GM13977 (cell line): Measurements from ENCODE around the gene CAVIN1.
"Not testable (repeated sequence)": the region's sequence is repeated elsewhere in the genome, so short reads cannot be mapped to it uniquely, and the experiment has no call there.

Experiments used
- DNase-seq: peaks from one replicate; pipeline ENCODE4 v3.0.0; 2012; ENCODE audit warnings: low spot score
- in situ Hi-C: fragments of 300-500 bp; cut with MboI; formaldehyde crosslinking; loops from one replicate; pipeline ENCODE4 v1.12.0; 2022; ENCODE audit warnings: low sequenced_read_pairs, low pct_unique_long_range_greater_than_20kb, mixed read lengths, inconsistent platforms; ENCODE audit not compliant: unreplicated experiment
- TF ChIP-seq, protein P1 (sequence below): IDR thresholded peaks from 2 replicates; pipeline ENCODE4 v1.5.1; 2012; ENCODE audit warnings: mild to moderate bottlenecking, control low read depth; ENCODE audit not compliant: insufficient read depth; ENCODE audit errors: extremely low read depth, missing control alignments

Gene CAVIN1

DNA sequence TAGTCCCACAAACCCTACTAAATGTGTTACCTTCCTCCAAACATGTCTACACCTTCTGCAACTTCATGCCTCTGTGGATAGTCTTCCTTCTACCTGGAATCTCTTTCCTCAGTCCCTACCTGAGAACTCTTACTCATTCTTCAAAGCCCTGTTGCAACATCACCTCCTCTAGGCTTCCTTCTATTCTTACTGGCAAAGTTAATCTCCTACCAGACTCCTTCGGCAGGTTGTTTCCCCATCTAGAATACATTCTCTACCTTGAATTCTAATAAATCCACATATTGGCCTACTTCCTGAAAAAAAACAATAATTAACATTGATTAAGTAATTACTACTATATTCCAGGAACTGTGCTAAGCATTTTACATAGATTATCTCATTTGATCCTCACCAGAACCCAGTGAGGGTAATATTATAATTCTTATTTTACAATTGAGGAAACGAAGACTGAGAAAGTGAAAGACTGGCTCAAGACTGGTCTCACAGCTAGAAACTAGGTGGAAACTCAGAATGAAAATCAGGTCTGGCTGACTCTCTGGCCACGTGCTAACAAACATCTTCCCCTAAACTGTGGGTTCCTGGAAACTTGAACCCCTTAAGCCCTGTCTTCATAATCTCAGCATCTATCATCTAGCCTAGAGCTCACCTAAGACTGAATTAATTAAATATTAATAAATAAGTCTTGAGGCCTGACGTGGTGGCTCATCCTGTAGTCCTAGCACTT is 30.2 kb downstream of the CAVIN1 start:
- in situ Hi-C loops: no loop called here
- peak; percentile 67 for DNase-seq
- TF ChIP-seq, protein P1, sequence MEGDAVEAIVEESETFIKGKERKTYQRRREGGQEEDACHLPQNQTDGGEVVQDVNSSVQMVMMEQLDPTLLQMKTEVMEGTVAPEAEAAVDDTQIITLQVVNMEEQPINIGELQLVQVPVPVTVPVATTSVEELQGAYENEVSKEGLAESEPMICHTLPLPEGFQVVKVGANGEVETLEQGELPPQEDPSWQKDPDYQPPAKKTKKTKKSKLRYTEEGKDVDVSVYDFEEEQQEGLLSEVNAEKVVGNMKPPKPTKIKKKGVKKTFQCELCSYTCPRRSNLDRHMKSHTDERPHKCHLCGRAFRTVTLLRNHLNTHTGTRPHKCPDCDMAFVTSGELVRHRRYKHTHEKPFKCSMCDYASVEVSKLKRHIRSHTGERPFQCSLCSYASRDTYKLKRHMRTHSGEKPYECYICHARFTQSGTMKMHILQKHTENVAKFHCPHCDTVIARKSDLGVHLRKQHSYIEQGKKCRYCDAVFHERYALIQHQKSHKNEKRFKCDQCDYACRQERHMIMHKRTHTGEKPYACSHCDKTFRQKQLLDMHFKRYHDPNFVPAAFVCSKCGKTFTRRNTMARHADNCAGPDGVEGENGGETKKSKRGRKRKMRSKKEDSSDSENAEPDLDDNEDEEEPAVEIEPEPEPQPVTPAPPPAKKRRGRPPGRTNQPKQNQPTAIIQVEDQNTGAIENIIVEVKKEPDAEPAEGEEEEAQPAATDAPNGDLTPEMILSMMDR: no peak

DNA sequence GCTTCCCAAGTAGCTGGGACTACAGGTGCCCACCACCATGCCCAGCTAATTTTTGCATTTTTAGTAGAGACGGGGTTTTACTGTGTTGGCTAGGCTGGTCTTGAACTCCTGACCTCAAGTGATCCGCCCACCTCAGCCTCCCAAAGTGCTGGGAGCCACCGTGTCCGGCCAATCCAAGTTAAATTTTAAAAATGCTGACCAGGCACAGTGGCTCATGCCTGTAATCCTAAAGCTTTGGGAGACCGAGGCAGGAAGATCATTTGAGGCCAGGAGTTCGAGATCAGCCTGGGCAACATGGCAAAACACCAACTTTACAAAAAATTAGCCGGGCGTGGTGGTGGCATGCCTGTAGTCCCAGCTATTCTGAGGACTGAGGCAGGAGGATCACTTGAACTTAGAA is 31.6 kb downstream of the CAVIN1 start:
- in situ Hi-C loops, DNase-seq: not testable (repeated sequence)

DNA sequence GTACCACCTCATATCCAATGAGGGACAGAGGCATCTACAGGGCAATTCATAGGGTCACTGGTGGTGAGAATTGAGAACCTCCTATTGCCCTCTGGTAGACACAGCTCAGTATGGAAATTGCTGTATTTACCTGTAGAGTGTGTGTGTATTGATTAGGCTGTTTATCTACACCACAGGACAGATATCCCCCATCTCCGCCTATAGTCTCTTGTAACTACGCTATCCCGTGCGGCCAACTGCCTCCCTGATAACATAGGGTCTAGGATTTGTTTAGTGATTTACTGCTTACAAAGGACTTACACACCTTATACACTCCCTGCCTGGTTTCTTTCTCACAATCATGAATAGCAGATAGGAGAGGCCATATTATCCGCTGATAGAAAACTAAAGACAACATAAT is 33.2 kb downstream of the CAVIN1 start:
- TF ChIP-seq, protein P1: no peak
- in situ Hi-C loops: no loop called here
- DNase-seq: peak; percentile 4

DNA sequence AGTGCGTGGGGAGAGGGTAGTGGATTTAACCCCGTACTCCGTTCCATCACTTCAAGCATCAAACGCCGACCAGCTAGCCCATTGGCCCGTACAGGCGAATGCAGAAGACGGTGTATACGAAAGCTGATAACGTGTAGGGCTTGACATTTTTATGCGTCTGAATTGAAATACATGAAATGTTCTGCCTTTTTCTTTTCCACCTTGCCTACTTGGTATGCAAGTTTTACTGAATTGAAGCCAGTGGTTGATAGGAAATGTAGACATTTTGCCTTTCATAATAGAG is 34.0 kb downstream of the CAVIN1 start:
- no peak for DNase-seq
- TF ChIP-seq, protein P1: no peak
- in situ Hi-C loops: no loop called here

DNA sequence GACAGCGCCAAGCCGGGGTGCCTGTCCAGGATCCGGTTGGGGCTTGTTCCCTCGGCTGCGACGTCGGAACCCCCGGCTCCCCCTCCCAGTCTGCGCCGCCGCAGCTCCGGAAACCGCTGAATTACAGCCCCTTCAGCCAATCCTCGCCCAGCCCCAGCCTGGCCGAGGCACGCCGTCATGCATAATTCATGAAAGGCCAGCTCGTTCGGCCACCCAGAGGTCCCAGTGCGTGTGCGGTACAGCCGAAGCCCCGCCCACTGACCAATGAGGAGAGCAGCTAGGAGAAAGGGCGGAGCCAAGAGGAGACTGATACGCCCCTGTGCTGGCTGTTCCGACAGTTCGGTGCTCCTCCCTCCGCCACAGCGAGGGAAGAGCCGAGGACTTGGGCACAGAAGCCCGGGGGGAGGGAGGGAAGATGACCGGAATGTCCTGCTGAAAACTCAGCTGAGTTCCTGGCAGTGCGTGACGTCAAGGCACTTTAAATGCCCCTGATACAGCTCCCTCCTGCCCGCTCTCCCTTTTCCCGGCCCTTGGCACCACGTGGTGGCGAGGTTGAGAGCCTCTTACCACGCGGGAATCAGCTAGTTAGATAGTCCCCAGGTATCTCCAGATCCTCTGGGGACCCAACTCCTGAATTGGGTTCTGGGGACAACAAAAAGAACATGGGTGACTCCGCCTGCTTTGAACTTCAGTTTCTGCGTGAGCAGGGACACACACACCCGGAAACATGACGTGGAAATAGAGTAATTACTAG is 34.5 kb downstream of the CAVIN1 start, which contains the start of gene STAT3:
STAT3 (minus strand) TSS at position 62 of the 754 bp plus-strand sequence. CDS start 39,926 bp downstream, outside the sequence.
- DNase-seq: peak; percentile 99
- in situ Hi-C loops: no loop called here
- TF ChIP-seq, protein P1: no peak

DNA sequence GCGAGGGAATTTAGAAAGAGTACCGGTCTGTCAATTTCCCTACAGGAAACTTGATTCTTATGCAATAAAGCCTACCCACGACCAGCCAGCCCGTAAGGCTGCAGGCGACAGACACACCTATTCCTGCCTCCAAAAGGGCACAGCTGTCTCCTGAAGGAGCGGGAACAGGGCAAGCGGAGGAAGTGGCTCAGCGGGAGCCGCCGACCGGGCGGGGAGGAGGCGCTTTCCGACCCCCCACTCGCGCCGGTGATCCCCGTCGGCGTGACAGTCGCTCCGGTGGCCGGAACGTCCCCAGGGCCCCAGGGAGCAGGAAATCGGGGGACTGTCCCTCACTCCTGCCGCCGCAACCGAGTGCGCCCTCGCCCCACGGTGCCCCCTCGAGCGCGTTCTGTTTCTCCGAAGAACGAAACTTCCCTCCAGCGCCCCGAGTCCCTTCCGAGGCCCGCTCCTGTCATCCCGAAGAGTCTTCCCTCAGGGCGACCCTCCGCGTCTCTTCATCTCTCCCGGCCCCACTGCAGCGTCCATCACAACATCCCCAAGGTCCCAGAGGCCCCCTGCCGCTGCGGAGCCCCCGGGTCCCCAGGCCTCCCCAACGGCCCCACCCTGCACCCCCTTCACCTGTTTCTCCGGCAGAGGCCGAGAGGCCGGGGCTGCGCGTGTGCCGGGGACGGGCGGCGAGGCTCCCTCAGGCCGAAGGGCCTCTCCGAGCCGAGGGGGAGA is 35.2 kb downstream of the CAVIN1 start:
- TF ChIP-seq, protein P1: no peak
- DNase-seq: no peak
- in situ Hi-C loops: no loop called here
